HepG2 (cell line): Measurements from ENCODE around the gene CLDN7. TPM values are rescaled to one million over a fixed set of nuclear protein-coding genes. Genes with fewer than 3 reads are reported as not detected.

Source experiments
- ARID4A ChIP-seq: sonication (generic); formaldehyde crosslinking; IDR thresholded peaks from 2 replicates; pipeline ENCODE4 v1.5.0; 2020; ENCODE audit warnings: mild to moderate bottlenecking, missing genetic modification reagents, borderline replicate concordance
- CEBPB ChIP-seq: IDR thresholded peaks from 2 replicates; pipeline ENCODE4 v1.6.1; 2011; ENCODE audit warnings: low read depth, low read length, improper control_type of control experiment, borderline replicate concordance
- GATAD2A ChIP-seq: IDR thresholded peaks from 2 replicates; pipeline ENCODE4 v1.6.1; 2016
- GTF3A ChIP-seq: sonication (generic); formaldehyde crosslinking; conservative IDR thresholded peaks from 2 replicates; pipeline ENCODE4 v1.4.0; 2020; ENCODE audit warnings: mild to moderate bottlenecking, missing genetic modification reagents
- MIXL1 ChIP-seq: IDR thresholded peaks from 2 replicates; pipeline ENCODE4 v1.6.1; 2016
- SMARCE1 ChIP-seq: fragments of 450-650 bp; IDR thresholded peaks from 2 replicates; pipeline ENCODE4 v1.6.1; 2017; ENCODE audit warnings: borderline replicate concordance
- SP2 ChIP-seq: sonication (generic); formaldehyde crosslinking; IDR thresholded peaks from 2 replicates; pipeline ENCODE4 v1.5.1; 2020; ENCODE audit warnings: mild to moderate bottlenecking, missing genetic modification reagents
- STAT6 ChIP-seq: sonication (generic); formaldehyde crosslinking; IDR thresholded peaks from 2 replicates; pipeline ENCODE4 v1.4.0; 2020; ENCODE audit warnings: missing genetic modification reagents, mild to moderate bottlenecking, borderline replicate concordance
- ZBTB21 ChIP-seq: sonication (generic); formaldehyde crosslinking; IDR thresholded peaks from 2 replicates; pipeline ENCODE4 v1.4.0; 2020; ENCODE audit warnings: missing genetic modification reagents
- ZNF460 ChIP-seq: sonication (generic); formaldehyde crosslinking; IDR thresholded peaks from 2 replicates; pipeline ENCODE4 v1.5.1; 2020; ENCODE audit warnings: missing genetic modification reagents, mild to moderate bottlenecking, borderline replicate concordance
- ZNF503 ChIP-seq: sonication (generic); formaldehyde crosslinking; IDR thresholded peaks from 2 replicates; pipeline ENCODE4 v1.4.0; 2020; ENCODE audit warnings: missing genetic modification reagents
- ZNF7 ChIP-seq: IDR thresholded peaks from 2 replicates; pipeline ENCODE4 v1.6.1; 2016; ENCODE audit warnings: missing biosample characterization, missing genetic modification reagents
- ZNF747 ChIP-seq: sonication (generic); formaldehyde crosslinking; IDR thresholded peaks from 2 replicates; pipeline ENCODE4 v1.8.1; 2023; ENCODE audit warnings: missing genetic modification reagents, mild to moderate bottlenecking, borderline replicate concordance
- polyA plus RNA-seq, 8 experiments: library from polyadenylated mRNA; depleted of rRNA in 3 of 8; stranded (reverse) in 7 of 8; unstranded in 1 of 8; fragments of >200 nt; fragmentation: Illumina TruSeq in 4 of 8; extraction: Trizol in 4 of 8; gene quantifications; 2 replicates each; pipeline versions ENCODE4 v1.2.1 to v1.2.3, GENCODE V29; 2011 to 2016; ENCODE audit warnings: low read depth in 4 of 8, missing spikeins in 1 of 8, mixed read lengths in 1 of 8; ENCODE audit not compliant: insufficient read depth in 1 of 8
- total RNA-seq, 5 experiments: library from RNA; depleted of rRNA; stranded (reverse); fragments of >200 nt; fragmentation: Illumina TruSeq; extraction: Trizol; gene quantifications; 2 replicates each; pipeline ENCODE4 v1.2.3, GENCODE V29; 2016; ENCODE audit warnings: low read depth in 1 of 5
- TF ChIP-seq, protein P1 (sequence below): sonication (generic); formaldehyde crosslinking; conservative IDR thresholded peaks from 2 replicates; pipeline ENCODE4 v1.5.0; 2020; ENCODE audit warnings: missing genetic modification reagents
- TF ChIP-seq, protein P2 (sequence below), 2 experiments: sonication (generic) in 1 of 2; formaldehyde crosslinking in 1 of 2; IDR thresholded peaks; 2 replicates each; pipeline versions ENCODE4 v1.5.1 to v1.6.1; 2011 to 2020; ENCODE audit warnings: borderline replicate concordance in 1 of 2, low read depth in 1 of 2, low read length in 1 of 2, mild to moderate bottlenecking in 1 of 2, missing genetic modification reagents in 1 of 2, moderate library complexity in 1 of 2

The CLDN7 gene
- total and polyA plus RNA-seq, 2 of the 13 experiments (the other 11 are each of a cell fraction or from before 2014, with no cell fraction given): not detected

DNA sequence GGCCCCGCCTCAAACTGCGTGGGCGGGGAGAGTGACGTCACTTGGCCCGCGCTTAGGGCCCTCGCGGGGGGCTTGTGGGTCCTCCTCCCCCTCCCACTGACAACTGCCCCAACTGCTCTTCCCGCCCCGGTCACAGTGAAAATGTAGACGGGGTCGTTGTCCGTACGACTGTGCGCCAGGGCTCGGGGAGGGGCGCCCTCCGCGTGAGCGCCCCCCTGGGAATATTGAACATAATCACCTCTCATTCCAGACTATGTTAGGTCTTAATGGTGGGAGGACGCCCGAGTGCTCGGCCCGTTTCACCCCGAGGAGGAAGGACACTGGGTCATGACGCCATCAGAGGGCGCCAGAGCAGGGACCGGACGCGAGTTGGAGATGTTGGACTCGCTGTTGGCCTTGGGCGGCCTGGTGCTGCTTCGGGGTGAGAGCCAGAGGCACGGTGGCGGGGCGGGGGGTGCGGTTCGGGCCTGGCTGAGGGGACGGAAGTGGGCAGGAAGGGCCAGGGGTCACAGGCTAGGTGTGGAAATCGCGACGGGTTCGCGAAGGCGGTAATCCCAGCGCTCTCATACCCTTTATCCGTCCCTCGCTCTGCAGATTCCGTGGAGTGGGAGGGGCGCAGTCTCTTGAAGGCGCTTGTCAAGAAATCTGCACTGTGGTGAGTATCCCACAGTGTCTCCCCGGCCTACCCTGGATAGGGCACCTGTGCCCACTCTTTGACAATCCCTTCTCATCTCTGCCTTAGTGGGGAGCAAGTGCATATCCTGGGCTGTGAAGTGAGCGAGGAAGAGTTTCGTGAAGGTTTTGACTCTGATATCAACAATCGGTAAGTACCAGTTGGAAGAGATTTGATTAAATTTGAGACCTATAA is 9.9 kb downstream of the CLDN7 start, which contains the start of gene ELP5 (continued):
- TF ChIP-seq ZNF503 (CRISPR knock-in tag): no peak
- TF ChIP-seq ZNF7 (CRISPR knock-in tag): no peak
- no peak for TF ChIP-seq GTF3A (CRISPR knock-in tag)
- no peak for TF ChIP-seq SMARCE1
- TF ChIP-seq, protein P1, sequence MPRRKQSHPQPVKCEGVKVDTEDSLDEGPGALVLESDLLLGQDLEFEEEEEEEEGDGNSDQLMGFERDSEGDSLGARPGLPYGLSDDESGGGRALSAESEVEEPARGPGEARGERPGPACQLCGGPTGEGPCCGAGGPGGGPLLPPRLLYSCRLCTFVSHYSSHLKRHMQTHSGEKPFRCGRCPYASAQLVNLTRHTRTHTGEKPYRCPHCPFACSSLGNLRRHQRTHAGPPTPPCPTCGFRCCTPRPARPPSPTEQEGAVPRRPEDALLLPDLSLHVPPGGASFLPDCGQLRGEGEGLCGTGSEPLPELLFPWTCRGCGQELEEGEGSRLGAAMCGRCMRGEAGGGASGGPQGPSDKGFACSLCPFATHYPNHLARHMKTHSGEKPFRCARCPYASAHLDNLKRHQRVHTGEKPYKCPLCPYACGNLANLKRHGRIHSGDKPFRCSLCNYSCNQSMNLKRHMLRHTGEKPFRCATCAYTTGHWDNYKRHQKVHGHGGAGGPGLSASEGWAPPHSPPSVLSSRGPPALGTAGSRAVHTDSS (CRISPR knock-in tag): no peak
- no peak; the same call in 1 of the 2 replicates for TF ChIP-seq STAT6 (CRISPR knock-in tag)
- TF ChIP-seq MIXL1 (CRISPR knock-in tag): 0 out of 2 replicates have a peak, but pooled peaks have one; percentile 28
- TF ChIP-seq CEBPB: no peak
- peak; percentile 21; the same call in 1 of the 2 replicates for TF ChIP-seq ZNF460 (CRISPR knock-in tag)
- peak; percentile 14; the same call in 1 of the 2 replicates for TF ChIP-seq ZNF747 (CRISPR knock-in tag)
- peak; percentile 48; the same call in 1 of the 2 replicates for TF ChIP-seq SP2 (CRISPR knock-in tag)
- TF ChIP-seq, protein P2, sequence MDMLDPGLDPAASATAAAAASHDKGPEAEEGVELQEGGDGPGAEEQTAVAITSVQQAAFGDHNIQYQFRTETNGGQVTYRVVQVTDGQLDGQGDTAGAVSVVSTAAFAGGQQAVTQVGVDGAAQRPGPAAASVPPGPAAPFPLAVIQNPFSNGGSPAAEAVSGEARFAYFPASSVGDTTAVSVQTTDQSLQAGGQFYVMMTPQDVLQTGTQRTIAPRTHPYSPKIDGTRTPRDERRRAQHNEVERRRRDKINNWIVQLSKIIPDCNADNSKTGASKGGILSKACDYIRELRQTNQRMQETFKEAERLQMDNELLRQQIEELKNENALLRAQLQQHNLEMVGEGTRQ (IDR thresholded peaks at IDR 0.05; ENCODE audit: low read depth, low read length): no peak
- TF ChIP-seq, protein P2 (CRISPR knock-in tag; IDR thresholded peaks at IDR 0.05; ENCODE audit: borderline replicate concordance): no peak; the same call in 1 of the 2 replicates
- peak; percentile 90 for TF ChIP-seq ARID4A (CRISPR knock-in tag)
- peak; percentile 60; the same call in 1 of the 2 replicates for TF ChIP-seq ZBTB21 (CRISPR knock-in tag)
- peak; percentile 60; the same call in 1 of the 2 replicates for TF ChIP-seq GATAD2A (CRISPR knock-in tag)
